Activated naive CD8-positive, alpha-beta T cell treated with anti-CD3 and anti-CD28 coated beads, Interleukin-2, amount 10 ng/mL, durations not matched to agents 7 days and 5 days (primary cell): ENCODE measurements around the gene PDPK1. TPM values are rescaled to one million over a fixed set of nuclear protein-coding genes. Genes with fewer than 3 reads are reported as not detected.
"Not testable (repeated sequence)": the region's sequence is repeated elsewhere in the genome, so short reads cannot be mapped to it uniquely, and the experiment has no call there.

ENCODE experiments used
- ATAC-seq: fragments of 150-1000 bp; cut with Tn5 transposase; one replicate; pipeline ENCODE4 v1.10.0; 2021; ENCODE audit warnings: low read depth, moderate library complexity
- POLR2A ChIA-PET: fragments of 350-600 bp; sonication (Branson Sonifier 250); formaldehyde crosslinking; loops from one replicate; lab custom pipeline; 2021; ENCODE audit warnings: antibody characterized with exemption; lab: Charles Lee
- DNase-seq: peaks from one replicate; pipeline ENCODE4 v3.0.0; 2021
- H3K27ac Mint-ChIP-seq: one replicate; pipeline ENCODE4 v1.8.0; 2022; ENCODE audit warnings: mild to moderate bottlenecking, mixed read lengths
- H3K27me3 Mint-ChIP-seq: one replicate; pipeline ENCODE4 v1.8.0; 2022; ENCODE audit warnings: mild to moderate bottlenecking, moderate library complexity, mixed read lengths
- H3K36me3 Mint-ChIP-seq: one replicate; pipeline ENCODE4 v1.8.0; 2021; ENCODE audit warnings: mild to moderate bottlenecking, mixed read lengths
- H3K4me1 Mint-ChIP-seq: one replicate; pipeline ENCODE4 v1.8.0; 2021; ENCODE audit warnings: mixed read lengths
- H3K4me3 Mint-ChIP-seq: one replicate; pipeline ENCODE4 v1.8.0; 2022; ENCODE audit warnings: mild to moderate bottlenecking, moderate library complexity, mixed read lengths
- H3K9me3 Mint-ChIP-seq: one replicate; pipeline ENCODE4 v1.8.0; 2021; ENCODE audit warnings: mixed read lengths
- total RNA-seq, 2 experiments: library from RNA; stranded (reverse); gene quantifications; one replicate each; pipeline ENCODE4 v1.2.3, GENCODE V29; 2021

PDPK1 gene
- total RNA-seq, 2 experiments from 2014 or later, result 50.6 to 55.1 TPM

GRCh38 chr16:2598723-2599122 lies 60.9 kb downstream of the PDPK1 start:
- no peak for DNase-seq
- Mint-ChIP-seq H3K4me1 (peaks cover 6% of the 10 kb centered on the region), H3K27ac (no peak overlapping the region), H3K36me3 (no peaks in the 10 kb centered on the region), H3K27me3 (no peaks in the 10 kb centered on the region), H3K9me3 (no peaks in the 10 kb centered on the region), H3K4me3 (no peak overlapping the region)
- ATAC-seq, result no peak
- POLR2A ChIA-PET, result no interaction called here

DNA sequence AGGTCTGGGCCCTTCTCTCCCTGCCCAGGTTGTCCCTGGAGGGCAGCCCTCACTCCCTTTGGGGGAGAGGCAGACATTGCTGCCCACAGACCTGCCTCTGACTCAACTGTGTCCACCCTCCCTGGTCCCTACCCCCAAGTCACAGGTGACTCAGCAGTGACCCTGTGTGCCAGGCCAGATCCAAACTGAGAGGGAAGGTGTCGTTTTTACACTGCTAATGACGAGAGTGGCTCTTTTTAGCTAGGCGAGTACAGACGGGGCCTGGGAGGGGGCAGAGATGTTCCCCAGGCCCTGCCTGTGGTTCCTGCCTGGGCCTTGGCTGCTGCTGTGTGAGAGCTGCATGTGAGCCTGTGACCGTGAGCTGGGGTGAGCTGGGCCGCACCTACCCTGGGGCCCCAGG lies 61.3 kb downstream of the PDPK1 start:
- H3K4me3 Mint-ChIP-seq, H3K9me3 Mint-ChIP-seq, DNase-seq, H3K4me1 Mint-ChIP-seq, H3K27me3 Mint-ChIP-seq, H3K36me3 Mint-ChIP-seq, H3K27ac Mint-ChIP-seq, ATAC-seq, POLR2A ChIA-PET: not testable (repeated sequence)

GRCh38 chr16:2599785-2600184 lies 62.0 kb downstream of the PDPK1 start:
- POLR2A ChIA-PET, ATAC-seq, DNase-seq, H3K4me1 Mint-ChIP-seq, H3K4me3 Mint-ChIP-seq, H3K27ac Mint-ChIP-seq, H3K36me3 Mint-ChIP-seq, H3K9me3 Mint-ChIP-seq, H3K27me3 Mint-ChIP-seq: not testable (repeated sequence)

DNA sequence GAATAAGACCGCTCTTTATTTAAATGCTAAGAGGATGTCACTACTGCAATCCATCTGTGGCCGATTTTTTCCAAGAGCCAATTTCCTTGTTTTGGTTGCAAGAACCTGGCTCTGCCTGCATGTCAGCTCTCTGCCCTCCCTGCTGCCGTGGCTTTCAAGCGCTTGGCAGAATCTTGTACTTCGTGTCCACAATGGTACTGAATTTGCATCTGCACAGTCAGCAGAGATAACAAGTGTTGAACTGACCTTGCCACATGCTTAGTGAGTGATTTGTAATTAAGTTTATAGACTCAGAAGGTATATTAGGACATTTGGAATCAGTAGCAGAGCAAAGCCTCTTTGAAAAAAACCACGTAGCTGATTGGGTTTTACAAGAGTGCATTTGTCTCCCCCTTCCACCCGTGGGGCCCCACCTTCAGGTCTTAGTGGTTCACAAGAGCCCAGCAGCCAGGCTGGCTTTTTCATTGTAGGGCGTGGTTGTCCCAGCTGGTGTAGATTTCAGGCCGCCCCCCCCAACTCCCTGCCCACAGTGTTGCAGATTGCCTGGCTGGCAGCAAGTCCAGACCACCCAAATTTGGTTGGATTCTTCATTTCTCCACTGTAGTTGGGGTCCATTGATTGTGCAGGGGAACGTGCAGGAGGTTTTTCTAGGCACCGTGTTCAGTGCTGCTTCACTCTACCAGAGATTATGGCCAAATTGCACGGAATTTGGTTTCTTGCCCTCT lies 63.6 kb downstream of the PDPK1 start:
- ATAC-seq, H3K9me3 Mint-ChIP-seq, H3K36me3 Mint-ChIP-seq, DNase-seq, H3K27me3 Mint-ChIP-seq, H3K4me1 Mint-ChIP-seq, POLR2A ChIA-PET, H3K4me3 Mint-ChIP-seq, H3K27ac Mint-ChIP-seq: not testable (repeated sequence)

GRCh38 chr16:2602175-2602574 lies 64.4 kb downstream of the PDPK1 start:
- H3K27ac Mint-ChIP-seq, H3K9me3 Mint-ChIP-seq, H3K36me3 Mint-ChIP-seq, DNase-seq, H3K4me1 Mint-ChIP-seq, POLR2A ChIA-PET, H3K4me3 Mint-ChIP-seq, ATAC-seq, H3K27me3 Mint-ChIP-seq: not testable (repeated sequence)

DNA sequence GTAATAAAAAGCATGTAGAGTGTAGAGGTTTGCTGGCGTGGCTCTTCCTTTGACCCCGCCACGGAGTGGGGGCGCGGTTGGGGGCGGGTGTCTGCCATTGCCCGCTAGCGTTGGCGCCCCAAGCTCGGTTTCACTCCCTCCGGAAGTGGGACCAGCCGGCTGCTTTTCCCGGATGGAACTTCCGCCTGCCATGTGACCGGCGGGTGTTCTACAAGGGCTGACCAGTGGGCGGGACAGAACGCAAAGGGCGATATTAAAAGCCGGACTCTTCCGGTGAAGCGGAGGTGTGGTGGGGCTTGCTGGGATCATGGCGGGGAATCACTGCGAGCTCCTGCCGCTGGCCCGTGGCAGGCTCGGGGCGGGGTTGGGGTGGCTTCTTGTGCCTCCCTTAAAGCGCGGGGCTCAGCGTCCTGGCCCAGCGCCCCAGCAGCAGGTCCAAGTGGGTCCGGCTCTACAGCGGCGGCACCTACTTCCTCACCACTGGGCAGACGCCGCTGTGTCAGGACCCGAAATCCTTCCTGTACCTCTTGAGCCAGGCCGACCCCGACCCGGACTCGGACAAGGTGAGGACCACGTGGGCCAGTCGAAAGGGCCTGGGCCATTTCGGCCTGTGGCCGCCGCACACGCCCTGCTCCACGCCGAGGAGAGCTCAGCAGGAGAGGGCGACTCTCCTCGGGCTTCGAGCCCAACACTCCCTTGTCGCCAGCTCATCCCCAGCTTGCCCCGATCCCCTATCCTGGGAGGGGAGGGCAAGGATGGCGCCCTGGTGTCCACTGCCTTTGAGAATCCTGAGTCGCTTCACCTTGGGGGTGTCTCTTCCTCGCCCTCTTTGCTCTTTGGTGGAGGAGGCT lies 65.6 kb downstream of the PDPK1 start:
- H3K4me3 Mint-ChIP-seq, result peak overlapping the region; percentile 98
- H3K36me3 Mint-ChIP-seq, result no peaks in the 10 kb centered on the region
- H3K27ac Mint-ChIP-seq, result peak overlapping the region; percentile 91
- DNase-seq (peak; percentile 80), ATAC-seq (peak; percentile 61)
- H3K4me1 Mint-ChIP-seq, result peaks cover 14% of the 10 kb centered on the region
- no peaks in the 10 kb centered on the region for H3K27me3 Mint-ChIP-seq
- POLR2A ChIA-PET, result interaction anchor here (0.6 to 1.0 kb wide), 4 partner anchors 11 to 448 kb away, joined by 3 to 5 read pairs (median 3); partner anchors contain the start of gene TRAF7
- H3K9me3 Mint-ChIP-seq, result no peaks in the 10 kb centered on the region

DNA sequence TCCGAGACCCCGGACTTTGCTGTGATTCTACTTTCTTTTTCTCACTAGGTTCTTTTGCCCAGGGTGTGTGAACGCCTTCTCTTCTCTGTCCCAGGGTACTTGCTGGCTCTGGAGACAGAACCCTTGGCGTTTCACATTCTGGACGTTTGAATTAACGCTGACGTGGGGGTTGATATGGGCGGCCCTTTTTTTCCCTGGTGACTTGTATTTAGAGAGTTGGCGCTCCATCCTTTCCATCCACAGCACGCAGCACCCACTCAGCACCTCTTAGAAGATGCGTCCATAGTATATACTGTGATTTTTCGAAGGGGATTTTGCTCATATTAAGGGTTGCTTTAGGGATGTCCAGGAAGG lies 66.2 kb downstream of the PDPK1 start:
- peak overlapping the region; percentile 98 for H3K4me3 Mint-ChIP-seq
- peak overlapping the region; percentile 91 for H3K27ac Mint-ChIP-seq
- not testable (repeated sequence) for H3K36me3 Mint-ChIP-seq, DNase-seq, H3K9me3 Mint-ChIP-seq, H3K27me3 Mint-ChIP-seq
- peak; percentile 17 for ATAC-seq
- POLR2A ChIA-PET, result interaction anchor here (0.6 kb wide), 1 partner anchor 13 kb away, joined by 3 read pairs; no protein-coding TSS in a partner anchor
- peaks cover 14% of the 10 kb centered on the region for H3K4me1 Mint-ChIP-seq

DNA sequence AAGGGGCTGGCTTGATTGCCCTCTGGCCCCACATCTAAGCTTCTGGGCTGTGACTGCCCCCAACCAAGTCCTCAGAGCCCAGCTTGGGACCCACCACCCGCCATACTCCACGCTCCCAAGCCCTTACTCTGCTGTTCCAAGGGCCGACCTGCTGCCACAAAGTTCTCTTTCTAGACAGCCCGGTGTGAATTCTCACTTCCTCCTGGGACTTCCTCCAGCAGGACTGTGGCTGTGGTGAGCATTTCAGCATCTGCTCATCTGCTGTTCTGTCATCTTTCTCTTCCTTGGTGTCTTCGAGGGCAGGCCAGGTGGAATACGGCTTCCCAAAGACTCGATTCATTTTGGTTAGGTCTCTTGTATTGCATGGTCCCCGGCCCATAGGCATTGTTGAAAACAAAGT lies 69.0 kb downstream of the PDPK1 start:
- H3K36me3 Mint-ChIP-seq, H3K27me3 Mint-ChIP-seq, H3K4me3 Mint-ChIP-seq, H3K27ac Mint-ChIP-seq, DNase-seq, POLR2A ChIA-PET, H3K9me3 Mint-ChIP-seq: not testable (repeated sequence)
- ATAC-seq, result peak; percentile 4
- H3K4me1 Mint-ChIP-seq, result peaks cover 16% of the 10 kb centered on the region

DNA sequence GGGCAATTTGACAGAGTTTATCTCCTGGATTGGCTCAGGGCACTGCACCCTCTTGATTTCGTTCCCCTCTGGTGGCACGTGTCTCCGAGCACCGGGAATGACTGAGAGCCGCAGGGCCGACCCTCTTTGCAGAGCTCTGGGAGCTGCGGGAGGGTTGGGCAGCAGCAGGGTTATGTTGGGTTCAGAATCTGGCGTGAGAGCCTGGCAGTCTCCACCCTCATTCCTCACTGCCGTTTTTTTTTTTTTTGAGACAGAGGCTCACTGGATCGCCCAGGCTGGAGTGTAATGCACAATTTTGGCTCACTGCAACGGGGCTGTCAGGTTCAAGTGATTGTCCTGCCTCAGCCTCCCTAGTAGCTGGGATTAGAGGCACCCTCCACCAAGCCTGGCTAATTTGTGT lies 71.5 kb downstream of the PDPK1 start:
- H3K4me1 Mint-ChIP-seq, result peaks cover 12% of the 10 kb centered on the region
- H3K4me3 Mint-ChIP-seq, H3K27ac Mint-ChIP-seq, DNase-seq, H3K27me3 Mint-ChIP-seq, H3K9me3 Mint-ChIP-seq, H3K36me3 Mint-ChIP-seq, POLR2A ChIA-PET, ATAC-seq: not testable (repeated sequence)

- H3K9me3 Mint-ChIP-seq, result no peaks in the 10 kb centered on the region
- peaks cover 12% of the 10 kb centered on the region for H3K4me1 Mint-ChIP-seq
- no peak overlapping the region for H3K4me3 Mint-ChIP-seq
- no peaks in the 10 kb centered on the region for H3K27me3 Mint-ChIP-seq
- peak overlapping the region; percentile 45 for H3K27ac Mint-ChIP-seq
- no peak for DNase-seq
- H3K36me3 Mint-ChIP-seq, result peaks cover 7% of the 10 kb centered on the region
- no peak for ATAC-seq
- POLR2A ChIA-PET, result no interaction called here
Observed at GRCh38 chr16:2609827-2610470, 72.1 kb downstream of the PDPK1 start.

DNA sequence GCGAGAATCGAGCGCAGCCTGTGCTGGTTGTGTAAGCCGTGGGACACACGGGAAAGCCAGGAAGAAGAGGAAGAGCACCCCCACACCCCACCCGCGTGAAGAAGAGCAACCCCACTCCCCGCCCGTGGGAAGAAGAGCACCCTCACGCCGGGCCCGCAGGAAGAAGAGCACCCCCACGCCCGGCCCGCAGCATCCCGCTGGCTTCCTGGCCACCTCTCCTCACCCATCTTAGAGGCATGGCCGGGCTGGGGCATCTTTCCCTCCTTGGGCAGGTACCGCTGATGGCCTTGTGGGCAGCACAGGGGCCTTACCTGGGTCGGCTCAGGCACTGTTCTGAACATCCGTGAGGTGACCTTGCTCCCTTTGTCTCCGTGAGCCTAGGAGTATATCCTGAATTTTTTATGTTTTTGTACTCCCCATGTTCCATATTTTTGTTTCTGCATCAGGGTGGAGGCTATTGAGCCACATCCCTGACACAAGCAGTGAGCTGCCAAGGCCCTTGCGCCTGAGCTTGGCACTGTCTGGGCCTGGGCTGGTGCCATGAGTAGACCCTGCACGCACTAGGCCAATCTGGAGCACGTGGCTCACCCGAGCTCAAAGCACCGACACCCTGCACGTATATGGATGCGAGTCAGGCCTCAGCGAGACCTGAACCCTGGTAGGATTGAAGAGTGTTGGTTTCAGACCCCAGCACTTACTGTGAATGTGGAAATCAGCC lies 73.1 kb downstream of the PDPK1 start:
- no peak overlapping the region for H3K27ac Mint-ChIP-seq
- H3K27me3 Mint-ChIP-seq, result no peaks in the 10 kb centered on the region
- POLR2A ChIA-PET, result no interaction called here
- H3K4me1 Mint-ChIP-seq, result peaks cover 9% of the 10 kb centered on the region
- DNase-seq (no peak), ATAC-seq (no peak)
- peaks cover 7% of the 10 kb centered on the region for H3K36me3 Mint-ChIP-seq
- no peaks in the 10 kb centered on the region for H3K9me3 Mint-ChIP-seq
- no peak overlapping the region for H3K4me3 Mint-ChIP-seq

- Mint-ChIP-seq H3K27ac (no peak overlapping the region), H3K27me3 (no peaks in the 10 kb centered on the region), H3K4me3 (no peak overlapping the region), H3K4me1 (peaks cover 9% of the 10 kb centered on the region), H3K9me3 (no peaks in the 10 kb centered on the region), H3K36me3 (peaks cover 7% of the 10 kb centered on the region)
- ATAC-seq (no peak), DNase-seq (no peak)
- POLR2A ChIA-PET, result no interaction called here
Observed at GRCh38 chr16:2611499-2611862, 73.7 kb downstream of the PDPK1 start.

GRCh38 chr16:2611877-2612276 lies 74.1 kb downstream of the PDPK1 start:
- H3K4me1 Mint-ChIP-seq, ATAC-seq, H3K27me3 Mint-ChIP-seq, DNase-seq, H3K4me3 Mint-ChIP-seq, POLR2A ChIA-PET, H3K27ac Mint-ChIP-seq, H3K9me3 Mint-ChIP-seq, H3K36me3 Mint-ChIP-seq: not testable (repeated sequence)
